Measurements from ENCODE around the gene ETHE1. TPM values are rescaled to one million over a fixed set of nuclear protein-coding genes. Genes with fewer than 3 reads are reported as not detected.
"Not testable (repeated sequence)": the region's sequence is repeated elsewhere in the genome, so short reads cannot be mapped to it uniquely, and the experiment has no call there.

The ETHE1 gene
- total RNA-seq, 1 experiment from 2014 or later: 78.0 TPM

- peak; percentile 92 for DNase-seq (ENCODE audit: unreplicated experiment)
- ChIA-PET POLR2A (interaction anchor here (0.6 to 3.1 kb wide), 10 partner anchors 10 to 155 kb away, joined by 3 to 39 read pairs (median 8); partner anchors contain the start of genes IRGQ, LYPD3, PHLDB3 and ZNF575), CTCF (interaction anchor here (0.6 to 9.4 kb wide), 31 partner anchors 9 to 336 kb away, joined by 3 to 261 read pairs (median 6); partner anchors contain the start of genes ETHE1, IRGQ, LYPD3 and PHLDB3)
- Mint-ChIP-seq H3K27ac (ENCODE audit: low read depth, unreplicated experiment) (no peak overlapping the region), H3K9me3 (ENCODE audit: unreplicated experiment) (no peaks in the 10 kb centered on the region), H3K27me3 (ENCODE audit: insufficient read depth, unreplicated experiment) (no peaks in the 10 kb centered on the region), H3K4me3 (ENCODE audit: unreplicated experiment) (peak overlapping the region; percentile 19), H3K36me3 (ENCODE audit: insufficient read depth, unreplicated experiment) (peaks cover 48% of the 10 kb centered on the region), H3K4me1 (ENCODE audit: insufficient read depth, unreplicated experiment) (peaks cover 16% of the 10 kb centered on the region)
- intact Hi-C loops (cut with micrococcal nuclease): loop anchor here (1.0 kb wide), 2 partner anchors 72 to 86 kb away; no protein-coding TSS in a partner anchor
- peak; percentile 84 for TF ChIP-seq CTCF (IDR thresholded peaks at IDR 0.05; ENCODE audit: unreplicated experiment)
- BruUV-seq (replicated peaks): no TSS peak
Observed at GRCh38 chr19:43519436-43520088, 7.4 kb downstream of the ETHE1 start.

- intact Hi-C loops (cut with micrococcal nuclease): no loop called here
- Mint-ChIP-seq H3K9me3 (ENCODE audit: unreplicated experiment) (no peaks in the 10 kb centered on the region), H3K27me3 (ENCODE audit: insufficient read depth, unreplicated experiment) (no peaks in the 10 kb centered on the region), H3K27ac (ENCODE audit: low read depth, unreplicated experiment) (peak overlapping the region; percentile 67), H3K4me3 (ENCODE audit: unreplicated experiment) (no peak overlapping the region), H3K4me1 (ENCODE audit: insufficient read depth, unreplicated experiment) (peaks cover 15% of the 10 kb centered on the region), H3K36me3 (ENCODE audit: insufficient read depth, unreplicated experiment) (peaks cover 46% of the 10 kb centered on the region)
- no TSS peak for BruUV-seq (replicated peaks)
- ChIA-PET CTCF (interaction anchor here (0.6 to 9.4 kb wide), 7 partner anchors 18 to 86 kb away, joined by 3 to 261 read pairs (median 10); no protein-coding TSS in a partner anchor), POLR2A (interaction anchor here (0.5 to 3.1 kb wide), 7 partner anchors 10 to 568 kb away, joined by 3 to 14 read pairs (median 4); partner anchors contain the start of gene LYPD3)
- no peak for TF ChIP-seq CTCF (IDR thresholded peaks at IDR 0.05; ENCODE audit: unreplicated experiment)
- DNase-seq (ENCODE audit: unreplicated experiment): peak; percentile 18
Observed at GRCh38 chr19:43518051-43518450, 8.9 kb downstream of the ETHE1 start.

GRCh38 chr19:43512399-43512798 lies 14.6 kb downstream of the ETHE1 start:
- H3K4me1 Mint-ChIP-seq (ENCODE audit: insufficient read depth, unreplicated experiment); intact Hi-C loops (cut with micrococcal nuclease); DNase-seq (ENCODE audit: unreplicated experiment); H3K9me3 Mint-ChIP-seq (ENCODE audit: unreplicated experiment); H3K4me3 Mint-ChIP-seq (ENCODE audit: unreplicated experiment); BruUV-seq (replicated peaks); H3K27me3 Mint-ChIP-seq (ENCODE audit: insufficient read depth, unreplicated experiment): not testable (repeated sequence)
- Mint-ChIP-seq H3K27ac (ENCODE audit: low read depth, unreplicated experiment) (peak overlapping the region; percentile 61), H3K36me3 (ENCODE audit: insufficient read depth, unreplicated experiment) (peaks cover 69% of the 10 kb centered on the region)
- ChIA-PET POLR2A (interaction anchor here (1.9 kb wide), 1 partner anchor 8 kb away, joined by 8 read pairs; no protein-coding TSS in a partner anchor), CTCF (interaction anchor here (0.6 kb wide), 1 partner anchor 272 kb away, joined by 3 read pairs; no protein-coding TSS in a partner anchor)

GRCh38 chr19:43511324-43511723 lies 15.7 kb downstream of the ETHE1 start:
- H3K9me3 Mint-ChIP-seq (ENCODE audit: unreplicated experiment): no peaks in the 10 kb centered on the region
- ChIA-PET POLR2A (interaction anchor here (1.1 kb wide), 1 partner anchor 37 kb away, joined by 3 read pairs; no protein-coding TSS in a partner anchor), CTCF (interaction anchor here (0.6 to 1.2 kb wide), 3 partner anchors 9 to 85 kb away, joined by 3 read pairs; no protein-coding TSS in a partner anchor)
- intact Hi-C loops (cut with micrococcal nuclease): no loop called here
- no peaks in the 10 kb centered on the region for H3K27me3 Mint-ChIP-seq (ENCODE audit: insufficient read depth, unreplicated experiment)
- DNase-seq (ENCODE audit: unreplicated experiment): no peak
- no peak for TF ChIP-seq CTCF (IDR thresholded peaks at IDR 0.05; ENCODE audit: unreplicated experiment)
- peaks cover 5% of the 10 kb centered on the region for H3K4me1 Mint-ChIP-seq (ENCODE audit: insufficient read depth, unreplicated experiment)
- H3K27ac Mint-ChIP-seq (ENCODE audit: low read depth, unreplicated experiment): no peak overlapping the region
- no TSS peak for BruUV-seq (replicated peaks)
- no peak overlapping the region for H3K4me3 Mint-ChIP-seq (ENCODE audit: unreplicated experiment)
- peaks cover 65% of the 10 kb centered on the region for H3K36me3 Mint-ChIP-seq (ENCODE audit: insufficient read depth, unreplicated experiment)

All from MCF 10A (cell line).